DOHH2 (cell line): ENCODE measurements around the gene LHX3.

Experiments used
- H3F3A ChIP-seq: fragments of 200-600 bp; sonication (generic), shearing (Covaris generic); 2 replicates; pipeline ENCODE4 v1.6.0; 2016; ENCODE audit warnings: antibody characterized with exemption, mild to moderate bottlenecking; ENCODE audit not compliant: control insufficient read depth, insufficient read depth
- H3K27ac ChIP-seq: fragments of 200-600 bp; sonication (generic); 2 replicates; pipeline ENCODE4 v1.5.1; 2014; ENCODE audit warnings: low read depth, mild to moderate bottlenecking, low read length, moderate library complexity
- H3K27me3 ChIP-seq: fragments of 200-600 bp; sonication (generic); 2 replicates; pipeline ENCODE4 v1.6.1; 2014; ENCODE audit warnings: mild to moderate bottlenecking, low read length, mixed read lengths; ENCODE audit not compliant: control insufficient read depth
- H3K36me3 ChIP-seq: fragments of 200-600 bp; sonication (generic); 2 replicates; pipeline ENCODE4 v1.6.1; 2014; ENCODE audit warnings: mild to moderate bottlenecking, low read length, moderate library complexity, mixed read lengths; ENCODE audit not compliant: control insufficient read depth
- H3K4me1 ChIP-seq: fragments of 200-600 bp; sonication (generic); 2 replicates; pipeline ENCODE4 v1.6.1; 2014; ENCODE audit warnings: mild to moderate bottlenecking, low read length, mixed read lengths; ENCODE audit not compliant: control insufficient read depth
- H3K4me2 ChIP-seq: fragments of 200-600 bp; sonication (generic); 2 replicates; pipeline ENCODE4 v1.6.0; 2014; ENCODE audit warnings: mild to moderate bottlenecking, low read length, moderate library complexity
- H3K4me3 ChIP-seq: fragments of 200-600 bp; sonication (generic); 2 replicates; pipeline ENCODE4 v1.5.1; 2014; ENCODE audit warnings: mild to moderate bottlenecking, low read length, mixed read lengths
- H3K79me2 ChIP-seq: fragments of 200-600 bp; sonication (generic); 2 replicates; pipeline ENCODE4 v1.6.1; 2014; ENCODE audit warnings: mild to moderate bottlenecking, low read length, mixed read lengths; ENCODE audit not compliant: control insufficient read depth
- H3K9me2 ChIP-seq: fragments of 200-600 bp; sonication (generic); replicated peaks from 2 replicates; pipeline ENCODE4 v1.6.1; 2014; ENCODE audit warnings: mild to moderate bottlenecking, low read length, mixed read lengths; ENCODE audit not compliant: control insufficient read depth
- H3K9me3 ChIP-seq: fragments of 200-600 bp; sonication (generic); 2 replicates; pipeline ENCODE4 v1.6.1; 2014; ENCODE audit warnings: antibody characterized with exemption, low read length, mixed read lengths; ENCODE audit not compliant: control insufficient read depth, insufficient read depth
- H4K20me1 ChIP-seq: fragments of 200-600 bp; sonication (generic); 2 replicates; pipeline ENCODE4 v1.6.0; 2014; ENCODE audit warnings: low read depth, mild to moderate bottlenecking, antibody characterized with exemption, low read length, moderate library complexity; ENCODE audit not compliant: control insufficient read depth, insufficient read depth
- CTCF ChIP-seq: fragments of 200-600 bp; sonication (generic); IDR thresholded peaks from one replicate; pipeline ENCODE4 v1.5.1; 2014; ENCODE audit warnings: antibody characterized with exemption, mild to moderate bottlenecking, low read depth, low read length; ENCODE audit not compliant: poor library complexity, severe bottlenecking
- EZH2phosphoT487 ChIP-seq: fragments of 200-600 bp; sonication (generic); IDR thresholded peaks from 2 replicates; pipeline ENCODE4 v1.6.1; 2017; ENCODE audit warnings: borderline replicate concordance, mild to moderate bottlenecking, antibody characterized with exemption, low read length, moderate library complexity, mixed read lengths

LHX3 gene

GRCh38 chr9:136233868-136234267 is 28.9 kb upstream of the LHX3 start:
- peaks cover 10% of the 10 kb centered on the region; the same call in 1 of the 2 replicates for H4K20me1 ChIP-seq
- H3K79me2 ChIP-seq: peaks cover 100% of the 10 kb centered on the region
- H3K9me2 ChIP-seq: no peaks in the 10 kb centered on the region
- H3K27me3 ChIP-seq: no peaks in the 10 kb centered on the region
- H3K4me2 ChIP-seq: no peak overlapping the region
- TF ChIP-seq EZH2phosphoT487 (no peak), CTCF (no peak)
- H3K36me3 ChIP-seq: peaks cover 99% of the 10 kb centered on the region
- H3K9me3 ChIP-seq: no peaks in the 10 kb centered on the region
- H3K4me3 ChIP-seq: no peak overlapping the region
- H3F3A ChIP-seq: peaks cover 2% of the 10 kb centered on the region
- no peak overlapping the region for H3K27ac ChIP-seq
- peaks cover 71% of the 10 kb centered on the region for H3K4me1 ChIP-seq

GRCh38 chr9:136233411-136233810 is 28.5 kb upstream of the LHX3 start:
- no peaks in the 10 kb centered on the region for H3K27me3 ChIP-seq
- no peaks in the 10 kb centered on the region for H3K9me2 ChIP-seq
- H3K4me2 ChIP-seq: no peak overlapping the region
- peaks cover 71% of the 10 kb centered on the region for H3K4me1 ChIP-seq
- TF ChIP-seq CTCF (no peak), EZH2phosphoT487 (no peak)
- H3K9me3 ChIP-seq: no peaks in the 10 kb centered on the region
- no peak overlapping the region for H3K4me3 ChIP-seq
- H3F3A ChIP-seq: peaks cover 6% of the 10 kb centered on the region
- peaks cover 99% of the 10 kb centered on the region for H3K36me3 ChIP-seq
- H3K27ac ChIP-seq: no peak overlapping the region
- H3K79me2 ChIP-seq: peaks cover 100% of the 10 kb centered on the region
- peaks cover 10% of the 10 kb centered on the region; the same call in 1 of the 2 replicates for H4K20me1 ChIP-seq

GRCh38 chr9:136232969-136233368 is 28.0 kb upstream of the LHX3 start:
- peaks cover 71% of the 10 kb centered on the region for H3K4me1 ChIP-seq
- H4K20me1 ChIP-seq: peaks cover 10% of the 10 kb centered on the region; the same call in 1 of the 2 replicates
- H3F3A ChIP-seq: peaks cover 11% of the 10 kb centered on the region
- no peak overlapping the region for H3K4me2 ChIP-seq
- H3K36me3 ChIP-seq: peaks cover 99% of the 10 kb centered on the region
- no peaks in the 10 kb centered on the region for H3K9me3 ChIP-seq
- peaks cover 100% of the 10 kb centered on the region for H3K79me2 ChIP-seq
- H3K27ac ChIP-seq: no peak overlapping the region
- TF ChIP-seq EZH2phosphoT487 (no peak), CTCF (no peak)
- H3K4me3 ChIP-seq: no peak overlapping the region
- no peaks in the 10 kb centered on the region for H3K27me3 ChIP-seq
- H3K9me2 ChIP-seq: no peaks in the 10 kb centered on the region
